Astrocyte of the cerebellum (primary cell): ENCODE data around the gene ACR.

Experiments used
- DNase-seq: peaks from one replicate; pipeline ENCODE4 v3.0.0-alpha.2; 2011; ENCODE audit warnings: low read depth
- H3K4me3 ChIP-seq: 2 replicates; pipeline ENCODE4 v1.5.1; 2011; ENCODE audit warnings: mild to moderate bottlenecking, low read depth, low read length, moderate library complexity
- CTCF ChIP-seq: IDR thresholded peaks from 2 replicates; pipeline ENCODE4 v1.5.1; 2012; ENCODE audit warnings: low read length, low read depth, moderate library complexity, mild to moderate bottlenecking; ENCODE audit errors: missing control alignments
- in situ Hi-C: cut with HindIII; loops from 2 replicates; pipeline ENCODE4 v1.10.0; 2017; ENCODE audit warnings: low sequenced_read_pairs

ACR gene

GRCh38 chr22:50712341-50713007 lies 25.5 kb upstream of the ACR start:
- DNase-seq: no peak
- no peak overlapping the region for H3K4me3 ChIP-seq
- in situ Hi-C loops: no loop called here
- TF ChIP-seq CTCF: no peak

GRCh38 chr22:50713008-50713385 lies 25.0 kb upstream of the ACR start:
- no peak for DNase-seq
- H3K4me3 ChIP-seq: no peak overlapping the region
- TF ChIP-seq CTCF: no peak
- in situ Hi-C loops: no loop called here

GRCh38 chr22:50713571-50714056 lies 24.4 kb upstream of the ACR start:
- H3K4me3 ChIP-seq: no peak overlapping the region
- no peak for TF ChIP-seq CTCF
- in situ Hi-C loops: no loop called here
- no peak for DNase-seq

GRCh38 chr22:50714150-50714549 lies 23.9 kb upstream of the ACR start:
- in situ Hi-C loops: no loop called here
- DNase-seq: no peak
- TF ChIP-seq CTCF: no peak
- no peak overlapping the region for H3K4me3 ChIP-seq

GRCh38 chr22:50714631-50715179 lies 23.3 kb upstream of the ACR start:
- DNase-seq: no peak
- TF ChIP-seq CTCF: no peak
- no peak overlapping the region for H3K4me3 ChIP-seq
- in situ Hi-C loops: no loop called here

- TF ChIP-seq CTCF: no peak
- DNase-seq: no peak
- in situ Hi-C loops: no loop called here
- H3K4me3 ChIP-seq: no peak overlapping the region
Measured at GRCh38 chr22:50715250-50715649, 22.8 kb upstream of the ACR start.
